ENCODE data around the gene ROR2.

- TF ChIP-seq CTCF (IDR thresholded peaks at IDR 0.05; ENCODE audit: extremely low read depth in 1 of 2, insufficient read depth in 1 of 2, low read depth in 1 of 2, low read length in 2 of 2) (no peak), GATA2 (IDR thresholded peaks at IDR 0.05; ENCODE audit: insufficient read depth, insufficient read length, low read depth, low read length) (no peak)
Observed at GRCh38 chr9:91966503-91966902, 16.5 kb upstream of the ROR2 start.

All from endothelial cell of umbilical vein (primary cell).